NCI-H2171 (cell line): ENCODE data around the gene PYGO2.

Experiments used
- DNase-seq: peaks from one replicate; lab custom pipeline; 2025; lab: John Stamatoyannopoulos, UW

Gene PYGO2

GRCh38 chr1:154960446-154961136 is 991 bp downstream of the PYGO2 start:
- no peak for DNase-seq

- no peak for DNase-seq
Observed at GRCh38 chr1:154959426-154959780, 2.2 kb downstream of the PYGO2 start.

- no peak for DNase-seq
Observed at GRCh38 chr1:154958681-154959425, 2.7 kb downstream of the PYGO2 start.

GRCh38 chr1:154958036-154958435 is 3.5 kb downstream of the PYGO2 start:
- DNase-seq: no peak

GRCh38 chr1:154957091-154957657 is 4.4 kb downstream of the PYGO2 start:
- no peak for DNase-seq

- no peak for DNase-seq
Observed at GRCh38 chr1:154956544-154956941, 5.0 kb downstream of the PYGO2 start.

GRCh38 chr1:154955718-154956543 is 5.7 kb downstream of the PYGO2 start, which contains the start of gene PBXIP1:
PBXIP1 (minus strand) TSS chr1:154956099; CDS start chr1:154953721, 2,378 bp downstream.
- peak; percentile 80 for DNase-seq

- peak; percentile 24 for DNase-seq
Observed at GRCh38 chr1:154955039-154955717, 6.4 kb downstream of the PYGO2 start.

- DNase-seq: no peak
Observed at GRCh38 chr1:154954541-154954940, 7.0 kb downstream of the PYGO2 start.

- no peak for DNase-seq
Observed at GRCh38 chr1:154953611-154954038, 8.0 kb downstream of the PYGO2 start.

GRCh38 chr1:154952664-154953063 is 8.9 kb downstream of the PYGO2 start:
- DNase-seq: no peak

- no peak for DNase-seq
Observed at GRCh38 chr1:154951901-154952657, 9.5 kb downstream of the PYGO2 start.

- DNase-seq: no peak
Observed at GRCh38 chr1:154948079-154948478, 13.5 kb downstream of the PYGO2 start.

GRCh38 chr1:154945962-154946850 is 15.4 kb downstream of the PYGO2 start:
- no peak for DNase-seq

GRCh38 chr1:154945160-154945961 is 16.2 kb downstream of the PYGO2 start:
- no peak for DNase-seq

- DNase-seq: no peak
Observed at GRCh38 chr1:154944401-154945159, 17.0 kb downstream of the PYGO2 start.

GRCh38 chr1:154943649-154944400 is 17.8 kb downstream of the PYGO2 start:
- no peak for DNase-seq
